WTC11 (cell line): ENCODE data around the gene ZCCHC8. TPM values are rescaled to one million over a fixed set of nuclear protein-coding genes. Genes with fewer than 3 reads are reported as not detected.

Experiments used
- ATAC-seq: fragments of 200-7000 bp; cut with Tn5 transposase; 2 replicates; pipeline ENCODE4 v1.10.0; 2021; ENCODE audit warnings: mild to moderate bottlenecking, moderate library complexity
- CTCF ChIA-PET: fragments of 300-600 bp; sonication (Branson Sonifier 250); formaldehyde crosslinking; loops from one replicate; lab custom pipeline; 2021; ENCODE audit warnings: antibody characterized with exemption; lab: Charles Lee
- POLR2A ChIA-PET: fragments of 350-600 bp; sonication (Branson Sonifier 250); formaldehyde crosslinking; loops from one replicate; lab custom pipeline; 2021; ENCODE audit warnings: antibody characterized with exemption; lab: Charles Lee
- DNase-seq: peaks from one replicate; pipeline ENCODE4 v3.0.0; 2021; ENCODE audit warnings: low spot score
- H3K27ac Mint-ChIP-seq: 2 replicates; pipeline ENCODE4 v1.8.0; 2021; ENCODE audit warnings: mixed read lengths
- H3K27me3 Mint-ChIP-seq: 2 replicates; pipeline ENCODE4 v1.8.0; 2021; ENCODE audit warnings: low read depth, mild to moderate bottlenecking, moderate library complexity, mixed read lengths
- H3K36me3 Mint-ChIP-seq: 2 replicates; pipeline ENCODE4 v1.8.0; 2021; ENCODE audit warnings: mixed read lengths
- H3K4me1 Mint-ChIP-seq: 2 replicates; pipeline ENCODE4 v1.8.0; 2022; ENCODE audit warnings: mixed read lengths
- H3K4me3 Mint-ChIP-seq: 2 replicates; pipeline ENCODE4 v1.8.0; 2021; ENCODE audit warnings: mild to moderate bottlenecking, moderate library complexity, mixed read lengths
- H3K9me3 Mint-ChIP-seq: 2 replicates; pipeline ENCODE4 v1.8.0; 2021; ENCODE audit warnings: mixed read lengths
- FOXP4 ChIP-seq: sonication (generic); formaldehyde crosslinking; IDR thresholded peaks from 2 replicates; pipeline ENCODE4 v1.8.0; 2022; ENCODE audit warnings: mild to moderate bottlenecking, missing genetic modification reagents
- GABPB1 ChIP-seq: sonication (generic); formaldehyde crosslinking; IDR thresholded peaks from 2 replicates; pipeline ENCODE4 v1.8.1; 2023; ENCODE audit warnings: mild to moderate bottlenecking, missing genetic modification reagents
- JUN ChIP-seq: sonication (generic); formaldehyde crosslinking; IDR thresholded peaks from 2 replicates; pipeline ENCODE4 v1.8.0; 2023; ENCODE audit warnings: mild to moderate bottlenecking, missing genetic modification reagents
- KAT7 ChIP-seq: sonication (generic); formaldehyde crosslinking; IDR thresholded peaks from 2 replicates; pipeline ENCODE4 v1.8.1; 2023; ENCODE audit warnings: missing genetic modification reagents, mild to moderate bottlenecking, borderline replicate concordance
- MXD4 ChIP-seq: fragments of 250-450 bp; sonication (Bioruptor Pico); IDR thresholded peaks from 2 replicates; pipeline ENCODE4 v1.8.0; 2021; ENCODE audit warnings: mild to moderate bottlenecking, moderate library complexity, borderline replicate concordance
- PRRX2 ChIP-seq: fragments of 250-450 bp; sonication (Bioruptor Pico); IDR thresholded peaks from 2 replicates; pipeline ENCODE4 v1.8.0; 2021; ENCODE audit warnings: mild to moderate bottlenecking
- RORB ChIP-seq: fragments of 250-450 bp; sonication (Bioruptor Pico); IDR thresholded peaks from 2 replicates; pipeline ENCODE4 v1.9.0; 2021; ENCODE audit warnings: mild to moderate bottlenecking
- total RNA-seq: library from RNA; stranded (reverse); gene quantifications from 3 replicates; pipeline ENCODE4 v1.2.3, GENCODE V29; 2021
- TF ChIP-seq, protein P1 (sequence below): sonication (generic); formaldehyde crosslinking; IDR thresholded peaks from 2 replicates; pipeline ENCODE4 v1.8.1; 2023; ENCODE audit warnings: mild to moderate bottlenecking, moderate library complexity, missing genetic modification reagents
- TF ChIP-seq, protein P2 (sequence below): sonication (generic); formaldehyde crosslinking; IDR thresholded peaks from 2 replicates; pipeline ENCODE4 v1.8.1; 2023; ENCODE audit warnings: mild to moderate bottlenecking, missing genetic modification reagents, borderline replicate concordance
- TF ChIP-seq, protein P3 (sequence below): fragments of 250-450 bp; sonication (Bioruptor Pico); IDR thresholded peaks from 2 replicates; pipeline ENCODE4 v1.8.0; 2021; ENCODE audit warnings: mild to moderate bottlenecking
- TF ChIP-seq, protein P4 (sequence below): fragments of 200-600 bp; IDR thresholded peaks from 2 replicates; pipeline ENCODE4 v1.8.0; 2022; ENCODE audit warnings: antibody characterized with exemption
- TF ChIP-seq, protein P5 (sequence below): sonication (generic); formaldehyde crosslinking; IDR thresholded peaks from 2 replicates; pipeline ENCODE4 v1.8.0; 2022; ENCODE audit warnings: missing genetic modification reagents

Gene ZCCHC8
- total RNA-seq, 1 experiment from 2014 or later: 28.4 TPM

- TF ChIP-seq MXD4: no peak
- TF ChIP-seq, protein P1, sequence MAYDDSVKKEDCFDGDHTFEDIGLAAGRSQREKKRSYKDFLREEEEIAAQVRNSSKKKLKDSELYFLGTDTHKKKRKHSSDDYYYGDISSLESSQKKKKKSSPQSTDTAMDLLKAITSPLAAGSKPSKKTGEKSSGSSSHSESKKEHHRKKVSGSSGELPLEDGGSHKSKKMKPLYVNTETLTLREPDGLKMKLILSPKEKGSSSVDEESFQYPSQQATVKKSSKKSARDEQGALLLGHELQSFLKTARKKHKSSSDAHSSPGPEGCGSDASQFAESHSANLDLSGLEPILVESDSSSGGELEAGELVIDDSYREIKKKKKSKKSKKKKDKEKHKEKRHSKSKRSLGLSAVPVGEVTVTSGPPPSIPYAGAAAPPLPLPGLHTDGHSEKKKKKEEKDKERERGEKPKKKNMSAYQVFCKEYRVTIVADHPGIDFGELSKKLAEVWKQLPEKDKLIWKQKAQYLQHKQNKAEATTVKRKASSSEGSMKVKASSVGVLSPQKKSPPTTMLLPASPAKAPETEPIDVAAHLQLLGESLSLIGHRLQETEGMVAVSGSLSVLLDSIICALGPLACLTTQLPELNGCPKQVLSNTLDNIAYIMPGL (CRISPR knock-in tag): no peak
- no peak for TF ChIP-seq RORB (CRISPR knock-in tag)
- no peak for TF ChIP-seq GABPB1 (CRISPR knock-in tag)
- TF ChIP-seq, protein P2, sequence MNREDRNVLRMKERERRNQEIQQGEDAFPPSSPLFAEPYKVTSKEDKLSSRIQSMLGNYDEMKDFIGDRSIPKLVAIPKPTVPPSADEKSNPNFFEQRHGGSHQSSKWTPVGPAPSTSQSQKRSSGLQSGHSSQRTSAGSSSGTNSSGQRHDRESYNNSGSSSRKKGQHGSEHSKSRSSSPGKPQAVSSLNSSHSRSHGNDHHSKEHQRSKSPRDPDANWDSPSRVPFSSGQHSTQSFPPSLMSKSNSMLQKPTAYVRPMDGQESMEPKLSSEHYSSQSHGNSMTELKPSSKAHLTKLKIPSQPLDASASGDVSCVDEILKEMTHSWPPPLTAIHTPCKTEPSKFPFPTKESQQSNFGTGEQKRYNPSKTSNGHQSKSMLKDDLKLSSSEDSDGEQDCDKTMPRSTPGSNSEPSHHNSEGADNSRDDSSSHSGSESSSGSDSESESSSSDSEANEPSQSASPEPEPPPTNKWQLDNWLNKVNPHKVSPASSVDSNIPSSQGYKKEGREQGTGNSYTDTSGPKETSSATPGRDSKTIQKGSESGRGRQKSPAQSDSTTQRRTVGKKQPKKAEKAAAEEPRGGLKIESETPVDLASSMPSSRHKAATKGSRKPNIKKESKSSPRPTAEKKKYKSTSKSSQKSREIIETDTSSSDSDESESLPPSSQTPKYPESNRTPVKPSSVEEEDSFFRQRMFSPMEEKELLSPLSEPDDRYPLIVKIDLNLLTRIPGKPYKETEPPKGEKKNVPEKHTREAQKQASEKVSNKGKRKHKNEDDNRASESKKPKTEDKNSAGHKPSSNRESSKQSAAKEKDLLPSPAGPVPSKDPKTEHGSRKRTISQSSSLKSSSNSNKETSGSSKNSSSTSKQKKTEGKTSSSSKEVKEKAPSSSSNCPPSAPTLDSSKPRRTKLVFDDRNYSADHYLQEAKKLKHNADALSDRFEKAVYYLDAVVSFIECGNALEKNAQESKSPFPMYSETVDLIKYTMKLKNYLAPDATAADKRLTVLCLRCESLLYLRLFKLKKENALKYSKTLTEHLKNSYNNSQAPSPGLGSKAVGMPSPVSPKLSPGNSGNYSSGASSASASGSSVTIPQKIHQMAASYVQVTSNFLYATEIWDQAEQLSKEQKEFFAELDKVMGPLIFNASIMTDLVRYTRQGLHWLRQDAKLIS: no peak
Observed at GRCh38 chr12:122458105-122459035, 42.4 kb downstream of the ZCCHC8 start (continued).

- Mint-ChIP-seq H3K4me1 (no peaks in the 10 kb centered on the region), H3K36me3 (no peaks in the 10 kb centered on the region), H3K4me3 (no peak overlapping the region), H3K9me3 (no peaks in the 10 kb centered on the region), H3K27me3 (no peaks in the 10 kb centered on the region), H3K27ac (no peak overlapping the region)
- TF ChIP-seq, protein P3, sequence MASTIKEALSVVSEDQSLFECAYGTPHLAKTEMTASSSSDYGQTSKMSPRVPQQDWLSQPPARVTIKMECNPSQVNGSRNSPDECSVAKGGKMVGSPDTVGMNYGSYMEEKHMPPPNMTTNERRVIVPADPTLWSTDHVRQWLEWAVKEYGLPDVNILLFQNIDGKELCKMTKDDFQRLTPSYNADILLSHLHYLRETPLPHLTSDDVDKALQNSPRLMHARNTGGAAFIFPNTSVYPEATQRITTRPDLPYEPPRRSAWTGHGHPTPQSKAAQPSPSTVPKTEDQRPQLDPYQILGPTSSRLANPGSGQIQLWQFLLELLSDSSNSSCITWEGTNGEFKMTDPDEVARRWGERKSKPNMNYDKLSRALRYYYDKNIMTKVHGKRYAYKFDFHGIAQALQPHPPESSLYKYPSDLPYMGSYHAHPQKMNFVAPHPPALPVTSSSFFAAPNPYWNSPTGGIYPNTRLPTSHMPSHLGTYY (CRISPR knock-in tag): no peak
- TF ChIP-seq JUN (CRISPR knock-in tag) (no peak), FOXP4 (CRISPR knock-in tag) (no peak), PRRX2 (no peak), KAT7 (CRISPR knock-in tag) (no peak)
- TF ChIP-seq, protein P4, sequence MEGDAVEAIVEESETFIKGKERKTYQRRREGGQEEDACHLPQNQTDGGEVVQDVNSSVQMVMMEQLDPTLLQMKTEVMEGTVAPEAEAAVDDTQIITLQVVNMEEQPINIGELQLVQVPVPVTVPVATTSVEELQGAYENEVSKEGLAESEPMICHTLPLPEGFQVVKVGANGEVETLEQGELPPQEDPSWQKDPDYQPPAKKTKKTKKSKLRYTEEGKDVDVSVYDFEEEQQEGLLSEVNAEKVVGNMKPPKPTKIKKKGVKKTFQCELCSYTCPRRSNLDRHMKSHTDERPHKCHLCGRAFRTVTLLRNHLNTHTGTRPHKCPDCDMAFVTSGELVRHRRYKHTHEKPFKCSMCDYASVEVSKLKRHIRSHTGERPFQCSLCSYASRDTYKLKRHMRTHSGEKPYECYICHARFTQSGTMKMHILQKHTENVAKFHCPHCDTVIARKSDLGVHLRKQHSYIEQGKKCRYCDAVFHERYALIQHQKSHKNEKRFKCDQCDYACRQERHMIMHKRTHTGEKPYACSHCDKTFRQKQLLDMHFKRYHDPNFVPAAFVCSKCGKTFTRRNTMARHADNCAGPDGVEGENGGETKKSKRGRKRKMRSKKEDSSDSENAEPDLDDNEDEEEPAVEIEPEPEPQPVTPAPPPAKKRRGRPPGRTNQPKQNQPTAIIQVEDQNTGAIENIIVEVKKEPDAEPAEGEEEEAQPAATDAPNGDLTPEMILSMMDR: no peak
- TF ChIP-seq, protein P5, sequence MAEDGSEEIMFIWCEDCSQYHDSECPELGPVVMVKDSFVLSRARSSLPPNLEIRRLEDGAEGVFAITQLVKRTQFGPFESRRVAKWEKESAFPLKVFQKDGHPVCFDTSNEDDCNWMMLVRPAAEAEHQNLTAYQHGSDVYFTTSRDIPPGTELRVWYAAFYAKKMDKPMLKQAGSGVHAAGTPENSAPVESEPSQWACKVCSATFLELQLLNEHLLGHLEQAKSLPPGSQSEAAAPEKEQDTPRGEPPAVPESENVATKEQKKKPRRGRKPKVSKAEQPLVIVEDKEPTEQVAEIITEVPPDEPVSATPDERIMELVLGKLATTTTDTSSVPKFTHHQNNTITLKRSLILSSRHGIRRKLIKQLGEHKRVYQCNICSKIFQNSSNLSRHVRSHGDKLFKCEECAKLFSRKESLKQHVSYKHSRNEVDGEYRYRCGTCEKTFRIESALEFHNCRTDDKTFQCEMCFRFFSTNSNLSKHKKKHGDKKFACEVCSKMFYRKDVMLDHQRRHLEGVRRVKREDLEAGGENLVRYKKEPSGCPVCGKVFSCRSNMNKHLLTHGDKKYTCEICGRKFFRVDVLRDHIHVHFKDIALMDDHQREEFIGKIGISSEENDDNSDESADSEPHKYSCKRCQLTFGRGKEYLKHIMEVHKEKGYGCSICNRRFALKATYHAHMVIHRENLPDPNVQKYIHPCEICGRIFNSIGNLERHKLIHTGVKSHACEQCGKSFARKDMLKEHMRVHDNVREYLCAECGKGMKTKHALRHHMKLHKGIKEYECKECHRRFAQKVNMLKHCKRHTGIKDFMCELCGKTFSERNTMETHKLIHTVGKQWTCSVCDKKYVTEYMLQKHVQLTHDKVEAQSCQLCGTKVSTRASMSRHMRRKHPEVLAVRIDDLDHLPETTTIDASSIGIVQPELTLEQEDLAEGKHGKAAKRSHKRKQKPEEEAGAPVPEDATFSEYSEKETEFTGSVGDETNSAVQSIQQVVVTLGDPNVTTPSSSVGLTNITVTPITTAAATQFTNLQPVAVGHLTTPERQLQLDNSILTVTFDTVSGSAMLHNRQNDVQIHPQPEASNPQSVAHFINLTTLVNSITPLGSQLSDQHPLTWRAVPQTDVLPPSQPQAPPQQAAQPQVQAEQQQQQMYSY (CRISPR knock-in tag): no peak
- ATAC-seq: no peak
- CTCF ChIA-PET: no interaction called here
- POLR2A ChIA-PET: no interaction called here
- DNase-seq: no peak
Observed at GRCh38 chr12:122457627-122458026, 43.1 kb downstream of the ZCCHC8 start.
